NCI-H446 treated with DMSO at 0.1 percent for 48 hours (cell line): ENCODE results near the gene PTPRN2.
"Not testable (repeated sequence)": the region's sequence is repeated elsewhere in the genome, so short reads cannot be mapped to it uniquely, and the experiment has no call there.

Source experiments
- DNase-seq: peaks from one replicate; lab custom pipeline; 2025; lab: John Stamatoyannopoulos, UW

The PTPRN2 gene

GRCh38 chr7:158051776-158052175 is 535.8 kb downstream of the PTPRN2 start:
- DNase-seq = no peak

GRCh38 chr7:158050978-158051651 is 536.5 kb downstream of the PTPRN2 start:
- DNase-seq = no peak

GRCh38 chr7:158050441-158050977 is 537.1 kb downstream of the PTPRN2 start:
- DNase-seq = no peak

- DNase-seq = no peak
Observed at GRCh38 chr7:158049271-158049670, 538.4 kb downstream of the PTPRN2 start.

- DNase-seq = no peak
Observed at GRCh38 chr7:158048569-158048968, 539.1 kb downstream of the PTPRN2 start.

- no peak for DNase-seq
Observed at GRCh38 chr7:158047391-158048059, 540.1 kb downstream of the PTPRN2 start.

- DNase-seq = not testable (repeated sequence)
Observed at GRCh38 chr7:158046246-158046645, 541.4 kb downstream of the PTPRN2 start.

- no peak for DNase-seq
Observed at GRCh38 chr7:158044482-158044823, 543.2 kb downstream of the PTPRN2 start.

- no peak for DNase-seq
Observed at GRCh38 chr7:158043551-158044481, 543.8 kb downstream of the PTPRN2 start.

- DNase-seq = no peak
Observed at GRCh38 chr7:158042156-158042880, 545.3 kb downstream of the PTPRN2 start.

- DNase-seq = no peak
Observed at GRCh38 chr7:158040199-158040598, 547.4 kb downstream of the PTPRN2 start.

GRCh38 chr7:158039270-158039669 is 548.4 kb downstream of the PTPRN2 start:
- DNase-seq = no peak

GRCh38 chr7:158037211-158037610 is 550.4 kb downstream of the PTPRN2 start:
- DNase-seq = no peak

GRCh38 chr7:158035343-158035742 is 552.3 kb downstream of the PTPRN2 start:
- DNase-seq = no peak

- DNase-seq = no peak
Observed at GRCh38 chr7:158034571-158034970, 553.1 kb downstream of the PTPRN2 start.

GRCh38 chr7:158033925-158034324 is 553.7 kb downstream of the PTPRN2 start:
- not testable (repeated sequence) for DNase-seq

- DNase-seq = no peak
Observed at GRCh38 chr7:158033196-158033595, 554.4 kb downstream of the PTPRN2 start.

- DNase-seq = no peak
Observed at GRCh38 chr7:158032561-158033115, 555.0 kb downstream of the PTPRN2 start.

- no peak for DNase-seq
Observed at GRCh38 chr7:158031867-158032308, 555.7 kb downstream of the PTPRN2 start.

- DNase-seq = no peak
Observed at GRCh38 chr7:158030566-158030965, 557.1 kb downstream of the PTPRN2 start.

GRCh38 chr7:158030071-158030470 is 557.6 kb downstream of the PTPRN2 start:
- DNase-seq = no peak
